Measurements from ENCODE around the gene SLC9A6.

The SLC9A6 gene

GRCh38 chrX:135985157-135985972 is at the start of gene SLC9A6:
SLC9A6 (plus strand) TSS chrX:135985435; CDS start chrX:135985659, 224 bp downstream.
- peak; percentile 56 to 61 for DNase-seq (ENCODE audit: low read depth in 2 of 2)

- DNase-seq (ENCODE audit: low read depth in 2 of 2) = no peak
These were observed 40.7 kb upstream of the SLC9A6 start for GRCh38 chrX:135944486-135944885.

GRCh38 chrX:135951291-135951690 is 33.9 kb upstream of the SLC9A6 start:
- no peak for DNase-seq (ENCODE audit: low read depth in 2 of 2)

- no peak for DNase-seq (ENCODE audit: low read depth in 2 of 2)
These were observed 12.1 kb upstream of the SLC9A6 start for GRCh38 chrX:135973025-135973547.

GRCh38 chrX:135973548-135974278 is 11.5 kb upstream of the SLC9A6 start, which contains the start of gene MMGT1:
MMGT1 (minus strand) TSS chrX:135973988; CDS start chrX:135973675, 313 bp downstream.
- DNase-seq (ENCODE audit: low read depth in 2 of 2) = peak; percentile 69 to 70

- peak; percentile 43 to 45 for DNase-seq (ENCODE audit: low read depth in 2 of 2)
These were observed 10.9 kb upstream of the SLC9A6 start for GRCh38 chrX:135974279-135974856.

- DNase-seq (ENCODE audit: low read depth in 2 of 2) = no peak
These were observed 9.8 kb upstream of the SLC9A6 start for GRCh38 chrX:135975421-135975820.

GRCh38 chrX:135977611-135978010 is 7.6 kb upstream of the SLC9A6 start:
- no peak for DNase-seq (ENCODE audit: low read depth in 2 of 2)

GRCh38 chrX:135981010-135981409 is 4.2 kb upstream of the SLC9A6 start:
- no peak for DNase-seq (ENCODE audit: low read depth in 2 of 2)

- DNase-seq (ENCODE audit: low read depth in 2 of 2) = no peak
These were observed 3.6 kb upstream of the SLC9A6 start for GRCh38 chrX:135981668-135982067.

- DNase-seq (ENCODE audit: low read depth in 2 of 2) = no peak
These were observed 2.4 kb upstream of the SLC9A6 start for GRCh38 chrX:135982860-135983259.

- DNase-seq (ENCODE audit: low read depth in 2 of 2) = no peak
These were observed 979 bp upstream of the SLC9A6 start for GRCh38 chrX:135984256-135984655.

- DNase-seq (ENCODE audit: low read depth in 2 of 2) = no peak
These were observed 461 bp upstream of the SLC9A6 start for GRCh38 chrX:135984791-135985156.

- no peak for DNase-seq (ENCODE audit: low read depth in 2 of 2)
These were observed 707 bp downstream of the SLC9A6 start for GRCh38 chrX:135985973-135986310.

GRCh38 chrX:135988245-135988644 is 3.0 kb downstream of the SLC9A6 start:
- no peak for DNase-seq (ENCODE audit: low read depth in 2 of 2)

GRCh38 chrX:136015016-136015415 is 29.8 kb downstream of the SLC9A6 start:
- no peak for DNase-seq (ENCODE audit: low read depth in 2 of 2)

GRCh38 chrX:136016881-136017280 is 31.6 kb downstream of the SLC9A6 start:
- no peak for DNase-seq (ENCODE audit: low read depth in 2 of 2)

GRCh38 chrX:136019226-136019625 is 34.0 kb downstream of the SLC9A6 start:
- no peak for DNase-seq (ENCODE audit: low read depth in 2 of 2)

GRCh38 chrX:136021160-136021559 is 35.9 kb downstream of the SLC9A6 start:
- no peak for DNase-seq (ENCODE audit: low read depth in 2 of 2)

- no peak for DNase-seq (ENCODE audit: low read depth in 2 of 2)
These were observed 36.7 kb downstream of the SLC9A6 start for GRCh38 chrX:136021903-136022302.

GRCh38 chrX:136025091-136025490 is 39.9 kb downstream of the SLC9A6 start:
- no peak for DNase-seq (ENCODE audit: low read depth in 2 of 2)

- DNase-seq (ENCODE audit: low read depth in 2 of 2) = no peak
These were observed 43.2 kb downstream of the SLC9A6 start for GRCh38 chrX:136028383-136028984.
